Keratinocyte (primary cell): ENCODE data around the gene GCNT2. TPM values are rescaled to one million over a fixed set of nuclear protein-coding genes. Genes with fewer than 3 reads are reported as not detected.

ENCODE experiments used
- DNase-seq: peaks from one replicate; pipeline ENCODE4 v3.0.0-alpha.2; 2011; ENCODE audit warnings: low read depth, missing footprints, low spot score
- FAIRE-seq: peaks from 2 replicates; lab custom pipeline; 2011; peaks lifted over from hg19 to GRCh38; lab: Jason Lieb, UNC
- H2AFZ ChIP-seq: 2 replicates; pipeline ENCODE4 v1.6.0; 2012; ENCODE audit warnings: low read length, control low read depth, inconsistent platforms; ENCODE audit not compliant: control insufficient read depth
- H3K27ac ChIP-seq: 2 replicates; pipeline ENCODE4 v1.5.1; 2011; ENCODE audit warnings: low read length; ENCODE audit not compliant: control insufficient read depth, insufficient read depth
- H3K27me3 ChIP-seq: 3 replicates; pipeline ENCODE4 v1.6.0; 2011; ENCODE audit warnings: low read length; ENCODE audit not compliant: control insufficient read depth, insufficient read depth; ENCODE audit errors: extremely low read depth
- H3K36me3 ChIP-seq, 2 experiments: 2 replicates in 1 of 2; 3 replicates in 1 of 2; pipeline ENCODE4 v1.5.1; 2011; ENCODE audit warnings: low read length in 2 of 2, mild to moderate bottlenecking in 1 of 2; ENCODE audit not compliant: control insufficient read depth in 2 of 2, insufficient read depth in 2 of 2; ENCODE audit errors: extremely low read depth in 1 of 2
- H3K4me1 ChIP-seq: 3 replicates; pipeline ENCODE4 v1.5.1; 2011; ENCODE audit warnings: low read length; ENCODE audit not compliant: control insufficient read depth, insufficient read depth; ENCODE audit errors: extremely low read depth
- H3K4me2 ChIP-seq: 3 replicates; pipeline ENCODE4 v1.6.0; 2011; ENCODE audit warnings: low read depth, low read length; ENCODE audit not compliant: control insufficient read depth, insufficient read depth; ENCODE audit errors: extremely low read depth
- H3K4me3 ChIP-seq, 3 experiments: fragments of 200-600 bp in 1 of 3; sonication (generic) in 1 of 3; 2 replicates in 2 of 3; 3 replicates in 1 of 3; pipeline ENCODE4 v1.5.1; 2011 to 2016; ENCODE audit warnings: low read length in 3 of 3, mild to moderate bottlenecking in 3 of 3, control low read depth in 2 of 3, inconsistent platforms in 1 of 3, low read depth in 1 of 3, mixed read lengths in 1 of 3, mixed run types in 1 of 3, moderate library complexity in 1 of 3; ENCODE audit not compliant: control insufficient read depth in 2 of 3, insufficient read depth in 2 of 3; ENCODE audit errors: extremely low read depth in 1 of 3
- H3K79me2 ChIP-seq: 2 replicates; pipeline ENCODE4 v1.6.0; 2012; ENCODE audit warnings: low read length; ENCODE audit not compliant: control insufficient read depth, insufficient read depth
- H3K9ac ChIP-seq: 3 replicates; pipeline ENCODE4 v1.6.0; 2011; ENCODE audit warnings: low read length; ENCODE audit not compliant: control insufficient read depth, insufficient read depth; ENCODE audit errors: extremely low read depth
- H3K9me1 ChIP-seq: 3 replicates; pipeline ENCODE4 v1.6.0; 2011; ENCODE audit warnings: low read length; ENCODE audit not compliant: control insufficient read depth, insufficient read depth; ENCODE audit errors: extremely low read depth
- H3K9me3 ChIP-seq: 2 replicates; pipeline ENCODE4 v1.5.1; 2012; ENCODE audit warnings: low read depth, low read length; ENCODE audit not compliant: control insufficient read depth
- H4K20me1 ChIP-seq: 3 replicates; pipeline ENCODE4 v1.6.0; 2011; ENCODE audit warnings: low read length; ENCODE audit not compliant: control insufficient read depth, insufficient read depth; ENCODE audit errors: extremely low read depth
- EZH2 ChIP-seq: IDR thresholded peaks from one replicate; pipeline ENCODE4 v1.6.1; 2012; ENCODE audit warnings: inconsistent platforms, mild to moderate bottlenecking, low read length, moderate library complexity
- dilution Hi-C: fragments of 300-500 bp; cut with MboI; formaldehyde crosslinking; loops from one replicate; pipeline ENCODE4 v1.7.0; 2020; ENCODE audit warnings: low sequenced_read_pairs; ENCODE audit not compliant: extremely low pct_ligation_motif_present
- polyA plus RNA-seq, 5 experiments: library from polyadenylated mRNA; depleted of rRNA in 3 of 5; stranded (reverse) in 3 of 5; stranded (forward) in 1 of 5; unstranded in 1 of 5; fragments of >200 nt; gene quantifications; 1 replicate in 1 of 5; 2 replicates in 3 of 5; 3 replicates in 1 of 5; pipeline versions ENCODE4 v1.2.1 to v1.2.3, GENCODE V29; 2011 to 2012; ENCODE audit warnings: missing spikeins in 2 of 5, low read depth in 1 of 5, low replicate concordance in 1 of 5
- TF ChIP-seq, protein P1 (sequence below), 3 experiments: IDR thresholded peaks in 1 of 3; conservative IDR thresholded peaks in 1 of 3; optimal IDR thresholded peaks in 1 of 3; 2 replicates in 2 of 3; 3 replicates in 1 of 3; pipeline versions ENCODE3 to v1.5.1; 2011; ENCODE audit warnings: low read length in 3 of 3, mild to moderate bottlenecking in 3 of 3, moderate library complexity in 2 of 3, control low read depth in 1 of 3, inconsistent platforms in 1 of 3; ENCODE audit not compliant: insufficient read depth in 2 of 3; ENCODE audit errors: extremely low read depth in 1 of 3

GCNT2 gene
- polyA plus RNA-seq, 1 donor (not counting 4 experiments of a cell fraction or from before 2014, with no cell fraction given): 7.3 TPM

DNA sequence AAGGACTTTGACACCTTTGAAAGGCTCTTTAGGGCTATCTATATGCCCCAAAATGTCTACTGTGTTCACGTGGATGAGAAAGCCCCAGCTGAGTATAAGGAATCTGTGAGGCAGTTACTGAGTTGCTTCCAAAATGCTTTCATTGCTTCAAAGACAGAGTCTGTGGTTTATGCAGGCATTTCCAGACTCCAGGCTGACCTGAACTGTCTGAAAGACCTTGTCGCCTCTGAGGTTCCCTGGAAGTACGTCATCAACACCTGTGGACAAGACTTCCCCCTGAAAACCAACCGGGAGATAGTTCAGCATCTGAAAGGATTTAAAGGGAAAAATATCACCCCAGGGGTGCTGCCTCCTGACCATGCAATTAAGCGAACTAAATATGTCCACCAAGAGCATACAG, 65.2 kb downstream of the GCNT2 start:
- dilution Hi-C loops: no loop called here
- no peak overlapping the region for H3K4me3 ChIP-seq
- H3K79me2 ChIP-seq: no peaks in the 10 kb centered on the region
- peaks cover 12% of the 10 kb centered on the region for H3K4me1 ChIP-seq
- H2AFZ ChIP-seq: no peak overlapping the region
- no peaks in the 10 kb centered on the region for H3K27me3 ChIP-seq
- no peak overlapping the region for H3K27ac ChIP-seq
- no peaks in the 10 kb centered on the region for H3K9me1 ChIP-seq
- FAIRE-seq (no peak), DNase-seq (no peak)
- peaks cover 0 to 1% of the 10 kb centered on the region in 2 experiments for H3K36me3 ChIP-seq
- H3K9me3 ChIP-seq: no peaks in the 10 kb centered on the region
- H4K20me1 ChIP-seq: no peaks in the 10 kb centered on the region
- no peak overlapping the region for H3K4me2 ChIP-seq
- no peak overlapping the region for H3K9ac ChIP-seq
- TF ChIP-seq EZH2: no peak
- TF ChIP-seq, protein P1, sequence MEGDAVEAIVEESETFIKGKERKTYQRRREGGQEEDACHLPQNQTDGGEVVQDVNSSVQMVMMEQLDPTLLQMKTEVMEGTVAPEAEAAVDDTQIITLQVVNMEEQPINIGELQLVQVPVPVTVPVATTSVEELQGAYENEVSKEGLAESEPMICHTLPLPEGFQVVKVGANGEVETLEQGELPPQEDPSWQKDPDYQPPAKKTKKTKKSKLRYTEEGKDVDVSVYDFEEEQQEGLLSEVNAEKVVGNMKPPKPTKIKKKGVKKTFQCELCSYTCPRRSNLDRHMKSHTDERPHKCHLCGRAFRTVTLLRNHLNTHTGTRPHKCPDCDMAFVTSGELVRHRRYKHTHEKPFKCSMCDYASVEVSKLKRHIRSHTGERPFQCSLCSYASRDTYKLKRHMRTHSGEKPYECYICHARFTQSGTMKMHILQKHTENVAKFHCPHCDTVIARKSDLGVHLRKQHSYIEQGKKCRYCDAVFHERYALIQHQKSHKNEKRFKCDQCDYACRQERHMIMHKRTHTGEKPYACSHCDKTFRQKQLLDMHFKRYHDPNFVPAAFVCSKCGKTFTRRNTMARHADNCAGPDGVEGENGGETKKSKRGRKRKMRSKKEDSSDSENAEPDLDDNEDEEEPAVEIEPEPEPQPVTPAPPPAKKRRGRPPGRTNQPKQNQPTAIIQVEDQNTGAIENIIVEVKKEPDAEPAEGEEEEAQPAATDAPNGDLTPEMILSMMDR (optimal IDR thresholded peaks at IDR 0.05 in 1 of 3, IDR thresholded peaks at IDR 0.05 in 1 of 3, conservative IDR thresholded peaks at IDR 0.05 in 1 of 3; ENCODE audit: extremely low read depth in 1 of 3, insufficient read depth in 2 of 3, low read length in 3 of 3): no peak

DNA sequence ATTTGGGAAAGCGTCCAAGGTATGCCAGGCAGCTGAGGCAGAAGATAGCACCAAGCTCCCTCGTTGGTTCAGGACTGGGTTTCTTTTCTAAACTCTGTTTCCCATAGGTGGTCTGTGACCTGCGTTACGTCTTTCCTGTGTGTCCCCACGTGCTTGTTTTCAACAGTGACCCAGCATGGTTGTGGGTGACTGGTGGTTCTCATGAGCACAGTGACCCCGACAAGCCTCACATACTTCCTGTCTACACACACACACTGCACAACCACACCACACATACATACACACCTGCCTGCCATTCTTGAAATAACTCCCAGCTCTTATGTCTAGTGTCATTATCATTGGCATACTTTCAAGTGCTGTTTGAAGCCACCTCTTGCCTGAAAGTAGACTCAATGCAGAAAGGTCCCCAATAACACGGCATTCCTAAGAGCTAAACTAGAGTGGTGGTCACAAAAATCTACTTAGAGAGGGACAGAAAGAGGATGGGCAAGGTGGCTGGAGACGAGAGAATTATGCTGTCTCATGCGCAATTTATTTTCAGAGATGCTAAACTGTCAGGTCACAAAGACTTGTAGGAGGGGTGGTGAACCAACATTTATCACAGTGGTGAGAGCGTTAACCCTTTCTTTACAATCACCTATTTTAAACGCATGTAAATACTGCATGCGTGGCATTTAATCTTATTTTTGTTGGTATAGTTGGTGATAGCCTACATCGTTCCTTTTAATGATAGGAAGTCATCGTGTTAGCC, 66.7 kb downstream of the GCNT2 start:
- dilution Hi-C loops: no loop called here
- Histone ChIP-seq H3K9ac (no peak overlapping the region), H3K36me3 (peaks cover 0 to 1% of the 10 kb centered on the region in 2 experiments), H3K27me3 (no peaks in the 10 kb centered on the region), H3K4me1 (peaks cover 9% of the 10 kb centered on the region), H2AFZ (no peak overlapping the region), H3K4me2 (no peak overlapping the region), H3K4me3 (no peak overlapping the region), H3K9me1 (no peaks in the 10 kb centered on the region), H3K79me2 (no peaks in the 10 kb centered on the region), H4K20me1 (no peaks in the 10 kb centered on the region), H3K9me3 (no peaks in the 10 kb centered on the region), H3K27ac (no peak overlapping the region)
- no peak for FAIRE-seq
- TF ChIP-seq, protein P1 (optimal IDR thresholded peaks at IDR 0.05 in 1 of 3, IDR thresholded peaks at IDR 0.05 in 1 of 3, conservative IDR thresholded peaks at IDR 0.05 in 1 of 3; ENCODE audit: extremely low read depth in 1 of 3, insufficient read depth in 2 of 3, low read length in 3 of 3): no peak
- TF ChIP-seq EZH2: no peak
- DNase-seq: no peak
